Measurements from ENCODE around the gene OSBPL10. TPM values are rescaled to one million over a fixed set of nuclear protein-coding genes. Genes with fewer than 3 reads are reported as not detected.

OSBPL10 gene
- total and polyA plus RNA-seq, 9 donors, result 2.5 to 36.6 (median 10.6) TPM

DNA sequence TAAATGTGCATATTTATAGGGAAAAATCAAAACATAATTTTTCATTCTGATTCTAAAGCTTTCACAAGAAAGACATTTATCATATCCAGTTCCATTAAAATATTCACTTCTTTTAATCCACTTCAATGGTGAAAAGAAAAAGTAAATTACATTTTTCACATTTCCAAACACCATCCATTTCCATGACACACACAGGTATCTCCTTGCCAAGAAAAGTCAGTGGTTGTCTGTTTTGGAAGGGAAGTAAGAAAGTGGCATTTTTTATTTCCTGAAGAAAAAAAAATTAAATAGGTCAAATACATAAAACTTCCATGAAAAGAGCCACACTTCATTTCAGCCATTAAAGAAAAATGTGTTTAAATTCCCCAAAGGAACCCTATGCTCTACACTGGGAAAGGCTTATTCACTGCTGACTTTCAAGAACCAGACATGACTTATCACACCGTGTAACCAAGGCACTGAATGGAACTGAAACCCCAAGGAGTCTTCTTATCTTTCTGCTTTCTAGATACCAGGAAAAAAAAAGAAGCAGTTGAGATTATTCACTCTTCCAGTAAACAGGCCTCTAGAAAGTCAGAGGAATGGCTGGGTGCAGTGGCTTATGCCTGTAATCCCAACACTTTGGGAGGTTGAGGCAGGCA is 44.5 kb downstream of the OSBPL10 start:
- Histone ChIP-seq H3K27me3 (no peaks in the 10 kb centered on the region), H3K27ac (no peak overlapping the region), H3K4me3 (no peak overlapping the region), H3K36me3 (no peaks in the 10 kb centered on the region), H3K4me1 (ENCODE audit: insufficient read depth) (peaks cover 2% of the 10 kb centered on the region), H3K9me3 (no peaks in the 10 kb centered on the region)
- WGBS, 3 donors, result 1 to 4% (median 2%) methylated on average over 1 of the region's 1 CpG
- DNase-seq, result no peak
- TF ChIP-seq EP300 (IDR thresholded peaks at IDR 0.05) (no peak), POLR2A (IDR thresholded peaks at IDR 0.05) (no peak)
- TF ChIP-seq, protein P1, sequence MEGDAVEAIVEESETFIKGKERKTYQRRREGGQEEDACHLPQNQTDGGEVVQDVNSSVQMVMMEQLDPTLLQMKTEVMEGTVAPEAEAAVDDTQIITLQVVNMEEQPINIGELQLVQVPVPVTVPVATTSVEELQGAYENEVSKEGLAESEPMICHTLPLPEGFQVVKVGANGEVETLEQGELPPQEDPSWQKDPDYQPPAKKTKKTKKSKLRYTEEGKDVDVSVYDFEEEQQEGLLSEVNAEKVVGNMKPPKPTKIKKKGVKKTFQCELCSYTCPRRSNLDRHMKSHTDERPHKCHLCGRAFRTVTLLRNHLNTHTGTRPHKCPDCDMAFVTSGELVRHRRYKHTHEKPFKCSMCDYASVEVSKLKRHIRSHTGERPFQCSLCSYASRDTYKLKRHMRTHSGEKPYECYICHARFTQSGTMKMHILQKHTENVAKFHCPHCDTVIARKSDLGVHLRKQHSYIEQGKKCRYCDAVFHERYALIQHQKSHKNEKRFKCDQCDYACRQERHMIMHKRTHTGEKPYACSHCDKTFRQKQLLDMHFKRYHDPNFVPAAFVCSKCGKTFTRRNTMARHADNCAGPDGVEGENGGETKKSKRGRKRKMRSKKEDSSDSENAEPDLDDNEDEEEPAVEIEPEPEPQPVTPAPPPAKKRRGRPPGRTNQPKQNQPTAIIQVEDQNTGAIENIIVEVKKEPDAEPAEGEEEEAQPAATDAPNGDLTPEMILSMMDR (IDR thresholded peaks at IDR 0.05), result no peak
- intact Hi-C loops (cut with DNase I), result no loop called here

DNA sequence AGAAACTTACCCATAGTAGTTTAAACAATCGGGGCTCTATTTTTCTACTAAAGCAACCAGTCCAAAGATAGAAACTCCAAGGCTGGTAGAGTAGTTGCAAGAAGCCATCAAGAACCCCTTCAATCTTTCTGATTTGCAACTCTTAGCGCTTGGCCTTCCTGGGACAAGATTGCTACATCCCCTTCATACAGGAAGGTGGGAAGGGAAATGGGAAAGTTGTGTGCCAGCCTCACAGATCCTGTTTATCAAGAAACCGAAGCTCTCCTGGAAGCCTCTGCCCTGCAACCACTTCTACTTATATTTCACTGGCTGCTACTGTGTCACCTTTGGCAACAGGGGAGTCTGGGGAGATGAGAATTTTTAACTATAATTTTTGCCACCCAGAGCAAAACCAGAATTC is 46.2 kb downstream of the OSBPL10 start:
- intact Hi-C loops (cut with DNase I), result no loop called here
- no peaks in the 10 kb centered on the region for H3K27me3 ChIP-seq
- DNase-seq, result no peak
- H3K27ac ChIP-seq, result no peak overlapping the region
- TF ChIP-seq EP300 (IDR thresholded peaks at IDR 0.05), result no peak
- TF ChIP-seq POLR2A (IDR thresholded peaks at IDR 0.05), result no peak
- TF ChIP-seq, protein P1 (IDR thresholded peaks at IDR 0.05), result no peak
- H3K9me3 ChIP-seq, result no peaks in the 10 kb centered on the region
- peaks cover 2% of the 10 kb centered on the region for H3K4me1 ChIP-seq (ENCODE audit: insufficient read depth)
- no peaks in the 10 kb centered on the region for H3K36me3 ChIP-seq
- H3K4me3 ChIP-seq, result no peak overlapping the region
- WGBS, 3 donors, result 70 to 75% (median 72%) methylated on average over 3 of the region's 3 CpGs

DNA sequence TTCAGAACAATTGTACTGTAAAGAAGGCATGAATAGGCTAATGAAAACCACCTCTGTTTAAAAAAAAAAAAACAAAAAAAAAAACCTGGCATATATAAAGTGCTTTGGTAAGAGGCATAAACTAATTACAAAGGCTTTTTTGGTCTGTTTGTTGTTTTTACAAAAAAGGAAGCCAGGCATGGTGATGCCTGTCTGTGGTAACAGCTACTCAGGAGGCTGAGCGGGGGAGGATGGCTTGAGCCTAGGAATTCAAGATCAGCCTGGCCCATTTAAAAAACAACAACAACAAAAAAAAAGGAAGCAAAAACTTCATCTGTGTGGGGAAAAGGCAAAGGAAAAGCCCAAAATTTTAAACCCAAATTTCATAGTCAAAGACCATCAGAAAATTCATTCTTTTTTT is 47.0 kb downstream of the OSBPL10 start:
- H3K9me3 ChIP-seq, result no peaks in the 10 kb centered on the region
- no peak overlapping the region for H3K27ac ChIP-seq
- TF ChIP-seq EP300 (IDR thresholded peaks at IDR 0.05) (no peak), POLR2A (IDR thresholded peaks at IDR 0.05) (no peak)
- TF ChIP-seq, protein P1 (IDR thresholded peaks at IDR 0.05), result no peak
- H3K4me1 ChIP-seq (ENCODE audit: insufficient read depth), result peaks cover 2% of the 10 kb centered on the region
- H3K4me3 ChIP-seq, result no peak overlapping the region
- no peaks in the 10 kb centered on the region for H3K27me3 ChIP-seq
- 54 to 82% (median 65%) methylated on average over 1 of the region's 1 CpG for WGBS, 3 donors
- intact Hi-C loops (cut with DNase I), result no loop called here
- no peaks in the 10 kb centered on the region for H3K36me3 ChIP-seq
- no peak for DNase-seq

DNA sequence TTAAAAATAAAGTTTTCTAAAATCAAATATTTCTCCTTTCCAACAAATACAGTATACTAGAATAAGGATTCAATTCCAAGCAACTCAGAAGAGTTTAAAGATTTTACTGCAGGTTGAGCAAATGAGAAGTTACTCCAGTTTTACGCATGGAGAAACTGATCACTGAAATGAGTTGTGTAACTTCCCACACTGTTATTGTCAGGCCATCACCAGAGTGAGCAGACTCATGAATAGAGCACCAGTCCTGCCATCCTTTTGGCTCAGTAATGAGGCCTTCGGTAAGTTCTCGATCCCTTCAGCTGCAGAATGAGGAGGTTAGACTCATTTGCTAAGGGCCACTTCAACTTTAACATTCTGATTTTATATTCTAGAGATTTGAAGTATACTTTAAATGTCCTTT is 48.1 kb downstream of the OSBPL10 start:
- intact Hi-C loops (cut with DNase I), result no loop called here
- Histone ChIP-seq H3K9me3 (no peaks in the 10 kb centered on the region), H3K36me3 (no peaks in the 10 kb centered on the region), H3K27me3 (no peaks in the 10 kb centered on the region), H3K27ac (no peak overlapping the region), H3K4me3 (no peak overlapping the region), H3K4me1 (ENCODE audit: insufficient read depth) (peaks cover 2% of the 10 kb centered on the region)
- TF ChIP-seq POLR2A (IDR thresholded peaks at IDR 0.05) (no peak), EP300 (IDR thresholded peaks at IDR 0.05) (no peak)
- TF ChIP-seq, protein P1 (IDR thresholded peaks at IDR 0.05), result no peak
- no peak for DNase-seq
- 98 to 99% (median 98%) methylated on average over 3 of the region's 3 CpGs for WGBS, 3 donors

Data from ovary (tissue), 9 donors.